ENCODE measurements around the gene PER1. TPM values are rescaled to one million over a fixed set of nuclear protein-coding genes. Genes with fewer than 3 reads are reported as not detected.

PER1 gene
- total RNA-seq, 2 experiments from 2014 or later: 15.4 to 48.0 TPM

GRCh38 chr17:8119581-8120519, 32.4 kb downstream of the PER1 start:
- 0 out of 2 replicates have a peak, but pooled peaks cover 2% of the 10 kb centered on the region for H4K20me1 ChIP-seq (ENCODE audit: insufficient read depth, low read length)
- POLR2A ChIA-PET: interaction anchor here (0.6 to 1.8 kb wide), 7 partner anchors 18 to 234 kb away, joined by 3 to 7 read pairs (median 5); partner anchors contain the start of genes AURKB and SLC25A35
- peak; percentile 92 for DNase-seq (ENCODE audit: low spot score)
- no peaks in the 10 kb centered on the region for H3K36me3 ChIP-seq (ENCODE audit: insufficient read depth, low read length)
- intact Hi-C loops (cut with micrococcal nuclease; ENCODE audit: unreplicated experiment): loop anchor here (1.0 to 5.0 kb wide), 9 partner anchors 19 to 283 kb away; partner anchors contain the start of genes CHD3 and RANGRF
- H3K9me2 ChIP-seq (ENCODE audit: insufficient read depth, low read length): no peaks in the 10 kb centered on the region
- peak overlapping the region; percentile 79 for H3K27ac ChIP-seq (ENCODE audit: low read depth, low read length, poor library complexity, severe bottlenecking)
- peak overlapping the region; percentile 79 for H3K4me3 ChIP-seq (ENCODE audit: low read depth, low read length, poor library complexity, severe bottlenecking)
- peak overlapping the region; percentile 98 for H3K4me2 ChIP-seq (ENCODE audit: low read length)
- H3K9me3 ChIP-seq (ENCODE audit: low read length): no peaks in the 10 kb centered on the region
- TF ChIP-seq, protein P1, sequence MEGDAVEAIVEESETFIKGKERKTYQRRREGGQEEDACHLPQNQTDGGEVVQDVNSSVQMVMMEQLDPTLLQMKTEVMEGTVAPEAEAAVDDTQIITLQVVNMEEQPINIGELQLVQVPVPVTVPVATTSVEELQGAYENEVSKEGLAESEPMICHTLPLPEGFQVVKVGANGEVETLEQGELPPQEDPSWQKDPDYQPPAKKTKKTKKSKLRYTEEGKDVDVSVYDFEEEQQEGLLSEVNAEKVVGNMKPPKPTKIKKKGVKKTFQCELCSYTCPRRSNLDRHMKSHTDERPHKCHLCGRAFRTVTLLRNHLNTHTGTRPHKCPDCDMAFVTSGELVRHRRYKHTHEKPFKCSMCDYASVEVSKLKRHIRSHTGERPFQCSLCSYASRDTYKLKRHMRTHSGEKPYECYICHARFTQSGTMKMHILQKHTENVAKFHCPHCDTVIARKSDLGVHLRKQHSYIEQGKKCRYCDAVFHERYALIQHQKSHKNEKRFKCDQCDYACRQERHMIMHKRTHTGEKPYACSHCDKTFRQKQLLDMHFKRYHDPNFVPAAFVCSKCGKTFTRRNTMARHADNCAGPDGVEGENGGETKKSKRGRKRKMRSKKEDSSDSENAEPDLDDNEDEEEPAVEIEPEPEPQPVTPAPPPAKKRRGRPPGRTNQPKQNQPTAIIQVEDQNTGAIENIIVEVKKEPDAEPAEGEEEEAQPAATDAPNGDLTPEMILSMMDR (conservative IDR thresholded peaks at IDR 0.05; ENCODE audit: low read length): no peak
- no peak for TF ChIP-seq EZH2phosphoT487 (IDR thresholded peaks at IDR 0.05; ENCODE audit: borderline replicate concordance, low read depth, low read length)
- peaks cover 49% of the 10 kb centered on the region for H3K4me1 ChIP-seq (ENCODE audit: insufficient read depth, low read length, poor library complexity, severe bottlenecking)
- CTCF ChIA-PET (ENCODE audit: unreplicated experiment): interaction anchor here (0.5 to 1.9 kb wide), 8 partner anchors 10 to 321 kb away, joined by 3 to 6 read pairs (median 4); no protein-coding TSS in a partner anchor
- H3K79me2 ChIP-seq (ENCODE audit: insufficient read depth, low read depth, low read length): no peaks in the 10 kb centered on the region
- BruUV-seq (replicated peaks): no TSS peak
- peak overlapping the region; percentile 53 for H2AFZ ChIP-seq (ENCODE audit: low read length)

GRCh38 chr17:8118769-8119580, 33.2 kb downstream of the PER1 start:
- H3K9me2 ChIP-seq (ENCODE audit: insufficient read depth, low read length): no peaks in the 10 kb centered on the region
- no TSS peak for BruUV-seq (replicated peaks)
- no peak for TF ChIP-seq EZH2phosphoT487 (IDR thresholded peaks at IDR 0.05; ENCODE audit: borderline replicate concordance, low read depth, low read length)
- TF ChIP-seq, protein P1 (conservative IDR thresholded peaks at IDR 0.05; ENCODE audit: low read length): peak; percentile 97
- H3K4me3 ChIP-seq (ENCODE audit: low read depth, low read length, poor library complexity, severe bottlenecking): peak overlapping the region; percentile 79
- CTCF ChIA-PET (ENCODE audit: unreplicated experiment): interaction anchor here (0.5 to 1.9 kb wide), 8 partner anchors 9 to 320 kb away, joined by 3 to 6 read pairs (median 4); no protein-coding TSS in a partner anchor
- H3K4me1 ChIP-seq (ENCODE audit: insufficient read depth, low read length, poor library complexity, severe bottlenecking): peaks cover 40% of the 10 kb centered on the region
- peak overlapping the region; percentile 92 for H2AFZ ChIP-seq (ENCODE audit: low read length)
- H3K27ac ChIP-seq (ENCODE audit: low read depth, low read length, poor library complexity, severe bottlenecking): peak overlapping the region; percentile 79
- POLR2A ChIA-PET: interaction anchor here (0.6 to 1.8 kb wide), 8 partner anchors 18 to 233 kb away, joined by 3 to 7 read pairs (median 4); partner anchors contain the start of genes AURKB and SLC25A35
- no peaks in the 10 kb centered on the region for H4K20me1 ChIP-seq (ENCODE audit: insufficient read depth, low read length)
- no peaks in the 10 kb centered on the region for H3K9me3 ChIP-seq (ENCODE audit: low read length)
- H3K4me2 ChIP-seq (ENCODE audit: low read length): peak overlapping the region; percentile 98
- intact Hi-C loops (cut with micrococcal nuclease; ENCODE audit: unreplicated experiment): loop anchor here (1.0 to 5.0 kb wide), 3 partner anchors 40 to 232 kb away; partner anchors contain the start of gene CHD3
- no peaks in the 10 kb centered on the region for H3K79me2 ChIP-seq (ENCODE audit: insufficient read depth, low read depth, low read length)
- peak; percentile 89 for DNase-seq (ENCODE audit: low spot score)
- H3K36me3 ChIP-seq (ENCODE audit: insufficient read depth, low read length): no peaks in the 10 kb centered on the region
